KOPT-K1 (cell line): ENCODE results near the gene ZP3.
"Not testable (repeated sequence)": the region's sequence is repeated elsewhere in the genome, so short reads cannot be mapped to it uniquely, and the experiment has no call there.

ENCODE experiments used
- H3K27ac ChIP-seq: fragments of 200-600 bp; sonication (generic); 2 replicates; pipeline ENCODE4 v1.5.1; 2016; ENCODE audit warnings: antibody characterized with exemption, mild to moderate bottlenecking, low read depth, low read length; ENCODE audit not compliant: poor library complexity, severe bottlenecking
- H3K36me3 ChIP-seq: fragments of 200-600 bp; sonication (generic); 2 replicates; pipeline ENCODE4 v1.5.1; 2017; ENCODE audit warnings: antibody characterized with exemption, mild to moderate bottlenecking, low read length, moderate library complexity; ENCODE audit not compliant: insufficient read depth
- H3K9me3 ChIP-seq: fragments of 200-600 bp; sonication (generic); 2 replicates; pipeline ENCODE4 v1.5.1; 2017; ENCODE audit warnings: antibody characterized with exemption, low read length, mild to moderate bottlenecking; ENCODE audit not compliant: insufficient read depth, poor library complexity, severe bottlenecking

ZP3 gene

DNA sequence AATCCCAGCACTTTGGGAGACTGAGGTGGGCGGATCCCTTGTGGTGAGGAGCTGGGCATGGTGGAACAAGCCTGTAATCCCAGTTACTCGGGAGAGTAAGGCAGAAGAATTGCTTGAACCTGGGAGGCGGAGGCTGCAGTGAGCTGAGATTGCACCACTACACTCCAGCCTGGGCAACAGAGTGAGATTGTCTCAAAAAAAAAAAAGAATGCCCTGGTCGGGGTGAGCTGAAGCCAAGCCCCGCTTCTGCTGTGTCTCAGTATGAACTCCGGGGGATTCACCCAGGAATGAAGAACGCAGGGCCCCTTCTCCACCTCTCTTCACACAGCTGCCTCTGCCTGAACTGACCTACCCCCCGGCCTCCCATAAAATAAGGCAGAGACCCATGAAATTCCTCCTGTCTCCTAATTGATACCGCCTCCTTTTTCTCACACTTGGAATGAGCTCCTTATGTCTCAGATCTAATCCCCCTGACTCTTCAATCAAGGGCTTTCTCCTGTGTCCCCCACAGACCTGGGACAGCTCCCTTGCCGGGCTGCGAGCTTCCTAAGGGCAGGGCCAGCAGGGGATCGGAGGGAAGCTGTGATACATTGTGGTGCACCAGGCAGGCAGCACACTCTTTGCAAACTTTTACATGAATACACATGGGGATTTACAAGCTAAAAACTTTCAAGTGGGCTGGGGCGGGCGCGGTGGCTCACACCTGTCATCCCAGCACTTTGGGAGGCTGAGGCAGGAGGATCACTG is 911 bp upstream of the ZP3 start:
- H3K9me3 ChIP-seq = no peaks in the 10 kb centered on the region
- no peaks in the 10 kb centered on the region for H3K36me3 ChIP-seq
- H3K27ac ChIP-seq = no peak overlapping the region

DNA sequence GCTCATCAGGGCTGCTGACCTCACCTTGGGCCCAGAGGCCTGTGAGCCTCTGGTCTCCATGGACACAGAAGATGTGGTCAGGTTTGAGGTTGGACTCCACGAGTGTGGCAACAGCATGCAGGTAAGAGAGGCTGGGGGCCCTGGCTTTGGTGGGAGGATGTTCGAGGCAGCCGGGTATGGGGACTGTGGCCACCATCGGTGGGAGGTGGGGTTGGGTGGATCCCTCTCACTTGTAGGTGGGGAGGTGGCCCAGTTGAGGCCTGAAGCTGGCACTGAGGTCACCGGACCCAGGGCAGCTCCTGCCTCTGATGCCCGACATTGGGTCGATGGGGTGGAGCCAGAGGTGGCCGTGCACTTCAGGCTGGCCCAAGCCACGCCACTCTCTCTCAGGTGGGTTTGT is 406 bp downstream of the ZP3 start:
- Histone ChIP-seq H3K27ac (no peak overlapping the region), H3K9me3 (no peaks in the 10 kb centered on the region), H3K36me3 (no peaks in the 10 kb centered on the region)

DNA sequence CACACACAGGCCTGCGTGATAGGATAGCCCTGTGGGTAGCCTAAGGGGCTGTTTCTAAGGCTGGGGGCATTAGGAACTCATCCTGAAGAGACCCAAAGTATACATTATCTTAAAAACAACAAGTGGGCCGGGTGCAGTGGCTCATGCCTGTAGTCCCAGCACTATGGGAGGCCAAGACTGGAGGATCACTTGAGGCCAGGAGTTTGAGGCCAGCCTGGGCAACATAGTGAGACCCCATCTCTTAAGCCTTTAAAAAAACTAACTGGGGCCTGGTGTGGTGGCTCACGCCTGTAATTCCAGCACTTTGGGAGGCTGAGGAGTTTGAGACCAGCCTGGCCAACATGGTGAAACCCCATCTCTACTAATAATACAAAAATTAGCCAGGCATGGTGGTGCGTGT is 808 bp downstream of the ZP3 start:
- H3K9me3 ChIP-seq, H3K27ac ChIP-seq, H3K36me3 ChIP-seq: not testable (repeated sequence)

DNA sequence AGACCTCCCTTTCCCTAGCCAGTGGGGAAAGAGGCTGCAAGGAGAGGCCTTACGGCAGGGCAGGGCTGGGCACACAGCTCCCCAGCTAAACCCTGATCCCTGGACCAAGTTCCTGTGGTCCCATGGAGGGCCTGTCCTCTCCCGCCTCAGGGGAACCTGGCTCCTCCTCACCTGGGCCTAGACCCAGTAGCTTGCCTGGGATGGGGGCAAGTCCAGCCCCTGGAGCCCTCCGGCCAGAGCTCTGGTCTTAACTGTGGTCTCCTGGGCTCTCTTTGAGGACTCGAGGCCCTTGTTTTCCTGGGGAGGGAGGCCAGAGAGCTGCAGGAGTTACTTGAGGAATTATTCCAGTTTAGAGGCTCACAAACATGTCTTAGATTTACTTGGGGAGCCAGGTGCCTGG is 1.5 kb downstream of the ZP3 start:
- H3K36me3 ChIP-seq = no peaks in the 10 kb centered on the region
- no peak overlapping the region for H3K27ac ChIP-seq
- H3K9me3 ChIP-seq = no peaks in the 10 kb centered on the region

DNA sequence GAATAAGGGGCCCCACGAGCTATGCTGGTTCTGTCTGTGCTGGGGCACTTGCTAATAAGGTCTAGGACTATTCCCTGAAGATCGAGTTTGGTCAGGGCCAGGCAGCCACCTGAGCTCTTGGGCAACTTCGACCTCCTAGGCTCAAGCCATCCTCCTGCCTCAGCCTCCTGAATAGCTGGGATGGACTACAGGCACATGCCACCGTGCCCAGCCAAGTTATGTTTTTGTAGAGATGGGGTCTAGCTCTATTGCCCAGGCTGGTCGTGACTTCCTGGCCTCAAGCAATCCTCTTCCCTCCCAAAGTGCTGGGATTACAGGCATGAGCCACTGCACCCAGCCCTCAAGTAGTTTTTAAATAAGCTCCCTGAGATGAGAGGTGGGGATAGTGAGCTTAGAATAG is 2.9 kb downstream of the ZP3 start:
- no peaks in the 10 kb centered on the region for H3K36me3 ChIP-seq
- no peaks in the 10 kb centered on the region for H3K9me3 ChIP-seq
- no peak overlapping the region for H3K27ac ChIP-seq

DNA sequence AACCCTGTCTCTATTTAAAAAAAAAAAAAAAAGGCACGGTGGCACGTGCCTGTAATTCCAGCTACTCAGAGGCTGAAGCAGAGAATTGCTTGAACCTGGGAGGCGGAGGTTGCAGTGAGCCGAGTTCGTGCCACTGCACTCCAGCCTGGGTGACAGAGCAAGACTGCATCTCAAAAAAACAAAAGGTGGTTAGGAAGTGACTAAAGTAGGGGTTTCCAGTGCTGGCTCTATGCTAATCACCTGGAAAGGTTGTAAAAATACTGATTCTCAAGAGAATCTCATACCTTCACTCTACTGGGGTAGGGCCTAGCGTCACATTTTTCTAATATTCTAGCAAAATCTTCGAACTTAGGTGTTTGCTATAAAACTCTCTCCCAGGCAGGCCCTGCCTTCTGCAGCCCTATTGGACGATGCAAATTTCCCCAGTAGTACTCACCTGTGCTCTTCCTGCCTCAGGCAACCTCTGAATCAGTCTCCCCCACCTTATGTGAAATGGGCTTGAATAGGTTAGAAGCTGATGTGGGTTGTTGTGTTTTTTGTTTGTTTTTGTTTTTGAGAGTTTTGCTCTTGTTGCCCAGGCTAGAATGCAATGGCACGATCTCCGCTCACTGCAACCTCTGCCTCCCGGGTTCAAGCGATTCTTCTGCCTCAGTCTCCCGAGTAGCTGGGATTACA is 3.5 kb downstream of the ZP3 start:
- Histone ChIP-seq H3K9me3 (no peaks in the 10 kb centered on the region), H3K36me3 (no peaks in the 10 kb centered on the region), H3K27ac (no peak overlapping the region)

DNA sequence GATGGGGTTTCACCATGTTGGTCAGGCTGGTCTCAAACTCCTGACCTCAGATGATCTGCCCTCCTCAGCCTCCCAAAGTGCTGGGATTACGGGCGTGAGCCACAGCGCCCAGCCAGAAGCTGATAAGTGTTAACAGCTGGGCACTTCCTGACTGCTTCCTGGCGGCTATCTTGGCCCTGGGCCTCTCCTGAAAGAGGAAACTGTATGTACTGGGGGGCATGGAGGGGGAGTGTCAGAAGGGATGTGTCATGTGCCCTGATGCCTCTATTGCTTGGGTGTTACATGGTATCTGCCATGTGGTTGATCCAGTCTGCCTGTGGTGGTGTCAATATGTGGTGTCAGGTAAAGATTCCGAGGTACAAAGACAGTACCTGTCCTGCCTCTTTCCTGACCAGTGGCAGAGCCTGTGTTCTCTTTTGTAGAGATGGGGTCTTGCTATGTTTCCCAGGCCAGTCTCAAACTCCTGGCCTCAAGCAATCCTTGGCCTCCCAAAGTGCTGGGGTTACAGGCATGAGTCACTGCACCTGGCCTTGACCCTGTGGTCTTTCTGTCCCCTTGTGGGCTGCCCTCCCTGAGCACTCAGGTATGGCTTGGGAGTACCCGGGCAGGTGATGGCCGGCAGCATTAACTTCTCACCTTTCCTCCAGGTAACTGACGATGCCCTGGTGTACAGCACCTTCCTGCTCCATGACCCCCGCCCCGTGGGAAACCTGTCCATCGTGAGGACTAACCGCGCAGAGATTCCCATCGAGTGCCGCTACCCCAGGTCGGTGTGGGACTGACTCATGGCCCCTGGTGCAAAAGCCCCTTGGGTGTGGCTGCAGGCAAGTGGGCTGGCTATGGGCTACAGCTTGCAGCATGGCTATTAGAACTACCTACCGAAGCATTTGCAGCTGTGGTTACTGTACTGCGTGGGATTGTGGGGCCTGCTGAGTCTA is 4.4 kb downstream of the ZP3 start:
- Histone ChIP-seq H3K27ac (no peak overlapping the region), H3K36me3 (no peaks in the 10 kb centered on the region), H3K9me3 (no peaks in the 10 kb centered on the region)

DNA sequence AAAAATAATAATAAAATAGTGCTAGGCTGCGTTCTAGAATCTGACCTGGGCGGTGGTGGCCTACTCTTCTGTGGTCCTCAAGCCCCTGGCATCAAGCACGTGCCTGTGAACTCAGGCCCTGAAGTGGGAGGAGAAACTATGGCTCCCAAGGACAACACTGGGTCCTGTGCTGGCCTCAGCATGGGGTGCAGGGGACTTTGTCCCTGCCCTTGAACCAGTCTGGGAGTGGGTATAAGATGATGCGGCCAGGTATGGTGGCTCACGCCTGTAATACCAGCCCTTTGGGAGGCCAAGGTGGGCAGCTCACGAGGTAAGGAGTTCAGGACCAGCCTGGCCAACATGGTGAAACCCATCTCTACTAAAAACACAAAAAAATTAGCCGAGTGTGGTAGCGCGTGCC is 5.5 kb downstream of the ZP3 start:
- Histone ChIP-seq H3K27ac (no peak overlapping the region), H3K9me3 (no peaks in the 10 kb centered on the region), H3K36me3 (no peaks in the 10 kb centered on the region)

DNA sequence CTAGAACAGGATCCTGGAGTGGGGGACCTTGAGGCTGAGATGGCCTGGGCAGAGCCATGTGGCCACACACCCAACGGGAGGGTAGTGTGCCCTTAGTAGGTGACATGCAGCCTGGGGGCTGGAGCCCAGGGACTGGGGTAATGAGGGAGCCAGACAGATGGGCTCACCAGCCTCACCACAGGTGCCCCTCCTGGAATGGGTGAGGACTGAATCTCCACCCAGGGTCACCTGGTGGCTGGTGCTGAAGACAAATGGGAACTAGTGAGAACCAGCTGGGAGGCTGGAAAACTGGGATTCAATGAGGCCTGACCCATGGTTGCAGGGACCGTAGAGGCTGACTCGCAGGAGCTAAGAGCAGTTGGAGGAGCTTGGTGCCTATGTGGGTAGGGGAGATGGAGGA is 6.1 kb downstream of the ZP3 start:
- H3K27ac ChIP-seq = no peak overlapping the region
- no peaks in the 10 kb centered on the region for H3K36me3 ChIP-seq
- no peaks in the 10 kb centered on the region for H3K9me3 ChIP-seq

DNA sequence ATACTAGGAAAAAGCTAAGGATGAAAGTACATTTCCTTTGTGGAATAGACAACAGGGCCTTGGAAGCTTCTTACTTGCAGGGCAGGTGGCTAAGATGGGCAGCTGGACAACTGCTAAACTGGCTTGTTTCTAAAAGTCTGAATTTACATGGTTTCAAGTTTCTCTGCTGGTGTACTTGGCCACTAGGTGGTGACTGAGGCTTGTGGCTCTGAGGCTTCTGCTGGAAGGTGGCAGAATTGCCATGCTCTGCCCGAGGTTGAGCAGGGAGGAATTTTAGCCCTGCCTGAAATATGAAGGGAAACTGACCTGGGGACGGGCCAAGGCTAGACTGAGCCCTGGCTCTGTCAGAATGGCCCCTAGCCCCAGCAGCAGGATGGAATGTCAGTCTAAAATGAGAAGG is 13.1 kb downstream of the ZP3 start:
- not testable (repeated sequence) for H3K36me3 ChIP-seq, H3K9me3 ChIP-seq, H3K27ac ChIP-seq

DNA sequence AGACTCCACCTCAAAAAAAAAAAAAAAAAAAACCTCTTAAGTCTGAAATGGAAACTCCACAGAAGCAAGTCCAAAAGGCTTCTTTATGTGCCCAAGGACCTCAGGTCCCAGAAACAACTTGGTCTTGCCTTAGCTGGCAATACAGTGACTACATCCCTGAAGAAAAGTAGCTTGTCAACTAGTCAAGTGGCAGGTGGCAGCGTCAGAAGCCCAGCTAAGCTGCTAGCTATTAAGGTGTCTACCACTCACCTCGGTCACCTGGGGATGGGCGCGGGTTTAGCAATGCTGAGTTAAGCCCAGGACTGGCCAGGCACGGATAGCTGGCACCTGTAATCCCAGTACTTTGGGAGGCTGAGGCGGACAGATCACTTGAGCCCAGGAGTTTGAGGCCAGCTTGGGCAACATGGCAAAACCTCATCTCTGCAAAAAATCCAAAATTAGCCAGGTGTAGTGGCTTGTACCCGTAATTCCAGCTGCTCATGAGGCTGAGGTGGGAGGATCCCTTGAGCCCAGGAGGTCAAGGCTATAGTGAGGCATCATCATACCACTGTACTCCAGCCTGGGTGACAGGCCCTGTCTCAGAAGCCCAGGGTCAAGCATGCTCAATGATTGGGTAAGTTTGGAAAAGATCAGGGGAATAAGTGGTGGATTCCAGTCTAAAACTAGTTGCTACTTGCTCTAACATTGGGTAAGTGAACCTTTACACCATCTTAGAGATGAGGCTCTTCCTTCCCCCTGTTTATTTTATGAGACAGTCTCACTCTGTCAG is 14.6 kb downstream of the ZP3 start:
- not testable (repeated sequence) for H3K9me3 ChIP-seq, H3K27ac ChIP-seq, H3K36me3 ChIP-seq

DNA sequence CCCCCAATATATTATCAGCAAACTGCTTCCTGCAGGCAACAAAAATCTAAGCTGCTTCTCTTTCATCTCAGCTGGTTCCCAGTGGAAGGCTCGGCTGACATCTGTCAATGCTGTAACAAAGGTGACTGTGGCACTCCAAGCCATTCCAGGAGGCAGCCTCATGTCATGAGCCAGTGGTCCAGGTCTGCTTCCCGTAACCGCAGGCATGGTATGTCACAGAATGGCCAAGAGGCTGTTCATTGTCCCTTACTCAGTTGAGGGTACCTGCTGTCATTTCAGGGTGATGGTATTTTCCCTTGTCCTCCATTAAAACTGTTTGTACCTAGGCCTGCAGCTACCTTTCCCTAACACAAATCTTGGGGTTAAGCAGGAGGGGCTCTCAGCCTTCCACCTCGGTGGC is 15.7 kb downstream of the ZP3 start:
- H3K27ac ChIP-seq, H3K9me3 ChIP-seq, H3K36me3 ChIP-seq: not testable (repeated sequence)

DNA sequence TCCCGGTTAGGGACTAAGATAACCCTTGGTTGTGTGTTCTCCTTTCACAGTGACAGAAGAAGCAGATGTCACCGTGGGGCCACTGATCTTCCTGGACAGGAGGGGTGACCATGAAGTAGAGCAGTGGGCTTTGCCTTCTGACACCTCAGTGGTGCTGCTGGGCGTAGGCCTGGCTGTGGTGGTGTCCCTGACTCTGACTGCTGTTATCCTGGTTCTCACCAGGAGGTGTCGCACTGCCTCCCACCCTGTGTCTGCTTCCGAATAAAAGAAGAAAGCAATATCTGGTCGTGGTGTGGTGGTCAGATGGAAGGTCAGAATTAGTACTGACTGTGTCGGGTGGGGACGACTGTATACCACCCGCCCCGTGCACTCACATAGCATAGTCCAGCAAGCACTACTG is 17.0 kb downstream of the ZP3 start:
- H3K36me3 ChIP-seq, H3K9me3 ChIP-seq, H3K27ac ChIP-seq: not testable (repeated sequence)

DNA sequence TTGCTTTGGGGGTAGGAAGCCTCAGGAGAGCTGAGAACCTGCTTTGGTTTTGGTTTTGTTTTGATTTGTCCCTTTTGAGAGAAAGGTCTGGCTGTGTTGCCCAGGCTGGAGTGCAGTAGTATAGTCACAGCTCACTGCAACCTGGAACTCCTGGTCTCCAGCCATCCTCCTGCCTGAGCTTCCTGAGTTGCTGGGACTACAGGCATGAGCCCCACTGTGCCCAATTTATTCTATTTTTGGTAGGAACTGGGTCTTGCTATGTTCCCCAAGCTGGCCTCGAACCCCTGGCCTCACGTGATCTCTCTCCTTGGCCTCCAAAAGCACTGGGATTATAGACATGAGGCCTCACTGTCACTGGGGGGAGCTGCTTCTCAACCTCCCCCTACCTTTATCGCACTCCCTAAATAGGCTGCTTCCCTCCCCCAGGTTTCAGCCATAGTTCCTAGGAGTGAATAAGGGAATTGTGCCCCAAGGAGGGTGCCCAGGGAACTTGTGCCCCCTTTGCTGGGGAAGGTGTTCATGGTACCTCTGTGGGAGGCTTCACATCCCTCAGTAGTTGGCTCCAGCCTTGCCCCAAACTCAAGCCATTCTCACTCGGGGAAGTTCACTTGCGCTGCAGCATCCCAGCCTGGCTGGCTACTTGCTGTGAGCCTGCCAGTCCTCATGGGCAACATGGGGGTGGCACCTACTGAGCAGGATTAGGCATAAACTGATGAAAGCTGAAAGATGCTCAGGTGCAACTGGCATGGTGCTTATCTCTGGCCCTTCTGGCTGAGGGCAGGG is 18.1 kb downstream of the ZP3 start:
- H3K27ac ChIP-seq = not testable (repeated sequence)

More for the DNA sequence above, 18.1 kb downstream of the ZP3 start:
- not testable (repeated sequence) for H3K9me3 ChIP-seq, H3K36me3 ChIP-seq
